ENCODE results near the gene PRELID2.
"Not testable (repeated sequence)": the region's sequence is repeated elsewhere in the genome, so short reads cannot be mapped to it uniquely, and the experiment has no call there.

Gene PRELID2

DNA sequence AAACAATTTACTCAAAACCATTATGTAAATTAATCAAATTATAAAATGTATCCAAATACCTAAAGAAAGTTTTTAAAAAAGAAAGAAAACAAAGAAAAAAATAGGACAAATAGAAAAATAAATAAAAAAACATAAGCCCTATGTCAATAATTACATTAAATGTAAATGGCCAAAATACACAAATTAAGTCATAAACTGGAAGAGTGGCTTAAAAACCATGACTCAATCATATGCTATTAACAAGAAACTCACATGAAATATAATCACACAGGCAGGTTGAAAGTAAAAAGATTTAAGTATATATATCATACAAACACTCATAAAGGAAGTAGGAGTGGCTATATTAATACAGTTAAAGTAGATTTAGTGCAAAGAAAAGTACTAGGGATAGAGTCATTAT lies 95.3 kb downstream of the PRELID2 start:
- Histone ChIP-seq H2AFZ (ENCODE audit: low read length) (no peak overlapping the region), H3F3A (ENCODE audit: low read depth) (no peaks in the 10 kb centered on the region), H3K9me3 (ENCODE audit: insufficient read depth, low read depth, low read length) (no peaks in the 10 kb centered on the region), H3K4me1 (ENCODE audit: insufficient read depth, low read length, poor library complexity, severe bottlenecking) (no peaks in the 10 kb centered on the region), H3K79me2 (ENCODE audit: insufficient read depth, low read length) (no peaks in the 10 kb centered on the region), H3K4me2 (ENCODE audit: low read depth, low read length, poor library complexity, severe bottlenecking) (no peak overlapping the region), H3K27me3 (ENCODE audit: insufficient read depth, low read length, poor library complexity, severe bottlenecking) (no peaks in the 10 kb centered on the region), H3K9ac (ENCODE audit: low read depth, low read length, poor library complexity, severe bottlenecking) (no peak overlapping the region), H3K4me3 (ENCODE audit: low read length, poor library complexity, severe bottlenecking) (no peak overlapping the region), H3K9me2 (replicated peaks; ENCODE audit: low read depth, low read length) (no peaks in the 10 kb centered on the region), H4K20me1 (ENCODE audit: insufficient read depth, low read length, poor library complexity, severe bottlenecking) (peaks cover 2% of the 10 kb centered on the region), H3K36me3 (ENCODE audit: insufficient read depth, low read length) (peaks cover 5% of the 10 kb centered on the region; the same call in 1 of the 2 replicates)
- no peak for TF ChIP-seq EZH2phosphoT487 (IDR thresholded peaks at IDR 0.05; ENCODE audit: borderline replicate concordance)
- TF ChIP-seq, protein P1, sequence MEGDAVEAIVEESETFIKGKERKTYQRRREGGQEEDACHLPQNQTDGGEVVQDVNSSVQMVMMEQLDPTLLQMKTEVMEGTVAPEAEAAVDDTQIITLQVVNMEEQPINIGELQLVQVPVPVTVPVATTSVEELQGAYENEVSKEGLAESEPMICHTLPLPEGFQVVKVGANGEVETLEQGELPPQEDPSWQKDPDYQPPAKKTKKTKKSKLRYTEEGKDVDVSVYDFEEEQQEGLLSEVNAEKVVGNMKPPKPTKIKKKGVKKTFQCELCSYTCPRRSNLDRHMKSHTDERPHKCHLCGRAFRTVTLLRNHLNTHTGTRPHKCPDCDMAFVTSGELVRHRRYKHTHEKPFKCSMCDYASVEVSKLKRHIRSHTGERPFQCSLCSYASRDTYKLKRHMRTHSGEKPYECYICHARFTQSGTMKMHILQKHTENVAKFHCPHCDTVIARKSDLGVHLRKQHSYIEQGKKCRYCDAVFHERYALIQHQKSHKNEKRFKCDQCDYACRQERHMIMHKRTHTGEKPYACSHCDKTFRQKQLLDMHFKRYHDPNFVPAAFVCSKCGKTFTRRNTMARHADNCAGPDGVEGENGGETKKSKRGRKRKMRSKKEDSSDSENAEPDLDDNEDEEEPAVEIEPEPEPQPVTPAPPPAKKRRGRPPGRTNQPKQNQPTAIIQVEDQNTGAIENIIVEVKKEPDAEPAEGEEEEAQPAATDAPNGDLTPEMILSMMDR (conservative IDR thresholded peaks at IDR 0.05; ENCODE audit: low read length): no peak

DNA sequence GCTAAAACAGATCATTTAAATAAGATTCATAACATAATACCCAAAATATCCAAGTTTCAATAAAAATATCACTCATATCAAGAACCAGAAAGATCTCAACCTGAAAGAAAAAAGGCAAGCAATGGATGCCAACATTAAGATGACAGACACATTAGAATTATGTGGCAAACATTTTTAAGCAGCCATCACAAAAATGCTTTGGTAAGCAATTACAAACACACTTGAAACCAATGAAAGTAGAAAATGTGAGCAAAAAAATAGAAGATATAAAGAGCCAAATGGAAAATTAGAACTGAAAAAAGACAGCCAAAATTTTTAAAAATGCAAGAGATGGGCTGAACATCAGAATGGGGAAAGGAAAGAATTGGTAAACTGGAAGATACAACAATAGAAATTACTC lies 96.9 kb downstream of the PRELID2 start:
- H3K27me3 ChIP-seq (ENCODE audit: insufficient read depth, low read length, poor library complexity, severe bottlenecking): no peaks in the 10 kb centered on the region
- TF ChIP-seq EZH2phosphoT487 (IDR thresholded peaks at IDR 0.05; ENCODE audit: borderline replicate concordance): no peak
- H3K36me3 ChIP-seq (ENCODE audit: insufficient read depth, low read length): peaks cover 18% of the 10 kb centered on the region; the same call in 1 of the 2 replicates
- no peak overlapping the region for H3K9ac ChIP-seq (ENCODE audit: low read depth, low read length, poor library complexity, severe bottlenecking)
- no peaks in the 10 kb centered on the region for H3K9me3 ChIP-seq (ENCODE audit: insufficient read depth, low read depth, low read length)
- no peak overlapping the region for H3K4me3 ChIP-seq (ENCODE audit: low read length, poor library complexity, severe bottlenecking)
- no peaks in the 10 kb centered on the region for H3K9me2 ChIP-seq (replicated peaks; ENCODE audit: low read depth, low read length)
- no peaks in the 10 kb centered on the region for H3K79me2 ChIP-seq (ENCODE audit: insufficient read depth, low read length)
- H2AFZ ChIP-seq (ENCODE audit: low read length): no peak overlapping the region
- no peaks in the 10 kb centered on the region for H3K4me1 ChIP-seq (ENCODE audit: insufficient read depth, low read length, poor library complexity, severe bottlenecking)
- no peaks in the 10 kb centered on the region for H3F3A ChIP-seq (ENCODE audit: low read depth)
- peaks cover 2% of the 10 kb centered on the region for H4K20me1 ChIP-seq (ENCODE audit: insufficient read depth, low read length, poor library complexity, severe bottlenecking)
- H3K4me2 ChIP-seq (ENCODE audit: low read depth, low read length, poor library complexity, severe bottlenecking): no peak overlapping the region

DNA sequence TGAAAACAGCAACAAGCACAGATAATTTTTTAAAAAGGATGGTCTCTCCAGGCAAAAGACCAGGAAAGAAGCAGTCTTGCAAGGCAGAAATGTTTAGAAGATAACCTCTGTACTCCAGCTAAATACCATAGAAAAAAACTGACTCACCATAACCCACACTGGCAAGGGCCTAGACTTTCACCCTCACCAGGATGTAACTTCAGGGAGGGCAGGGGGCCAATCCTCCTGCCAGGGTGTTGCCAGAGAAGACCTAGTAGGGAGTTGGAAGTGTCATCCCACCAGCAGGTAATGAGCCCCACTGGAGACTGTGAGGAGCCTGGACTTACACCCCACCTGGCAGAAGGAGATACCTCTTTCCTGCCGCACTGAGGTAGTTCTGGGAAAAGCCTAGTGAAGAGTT lies 97.6 kb downstream of the PRELID2 start:
- no peak overlapping the region for H3K9ac ChIP-seq (ENCODE audit: low read depth, low read length, poor library complexity, severe bottlenecking)
- H3K79me2 ChIP-seq (ENCODE audit: insufficient read depth, low read length): no peaks in the 10 kb centered on the region
- H3K4me1 ChIP-seq (ENCODE audit: insufficient read depth, low read length, poor library complexity, severe bottlenecking): no peaks in the 10 kb centered on the region
- no peak overlapping the region for H3K4me2 ChIP-seq (ENCODE audit: low read depth, low read length, poor library complexity, severe bottlenecking)
- no peak overlapping the region for H3K4me3 ChIP-seq (ENCODE audit: low read length, poor library complexity, severe bottlenecking)
- peaks cover 19% of the 10 kb centered on the region; the same call in 1 of the 2 replicates for H3K36me3 ChIP-seq (ENCODE audit: insufficient read depth, low read length)
- H3K9me3 ChIP-seq (ENCODE audit: insufficient read depth, low read depth, low read length): no peaks in the 10 kb centered on the region
- H4K20me1 ChIP-seq (ENCODE audit: insufficient read depth, low read length, poor library complexity, severe bottlenecking): peaks cover 2% of the 10 kb centered on the region
- H2AFZ ChIP-seq (ENCODE audit: low read length): no peak overlapping the region
- TF ChIP-seq EZH2phosphoT487 (IDR thresholded peaks at IDR 0.05; ENCODE audit: borderline replicate concordance): no peak
- H3K9me2 ChIP-seq (replicated peaks; ENCODE audit: low read depth, low read length): no peaks in the 10 kb centered on the region
- H3F3A ChIP-seq (ENCODE audit: low read depth): no peaks in the 10 kb centered on the region
- no peaks in the 10 kb centered on the region for H3K27me3 ChIP-seq (ENCODE audit: insufficient read depth, low read length, poor library complexity, severe bottlenecking)

DNA sequence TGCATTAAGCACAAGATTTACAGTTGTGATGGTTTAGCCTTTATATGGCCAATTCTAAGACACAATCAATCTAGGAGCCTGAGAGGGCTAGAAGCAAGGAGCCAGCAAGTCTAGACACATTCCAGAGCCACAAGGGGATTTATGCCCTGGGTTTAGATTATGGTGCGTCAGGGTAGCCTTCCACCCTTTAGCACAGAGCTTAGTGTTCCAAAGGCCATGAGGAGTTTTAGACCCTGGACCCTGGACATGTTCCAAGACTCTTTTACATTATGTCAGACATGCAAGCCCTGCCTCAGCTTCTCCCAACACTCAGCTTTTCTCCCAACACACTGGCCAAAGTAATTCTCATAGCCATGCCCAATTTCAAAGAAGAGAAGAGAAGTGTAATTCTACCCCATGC lies 105.2 kb downstream of the PRELID2 start:
- H4K20me1 ChIP-seq (ENCODE audit: insufficient read depth, low read length, poor library complexity, severe bottlenecking): not testable (repeated sequence)

More for the DNA sequence above, 105.2 kb downstream of the PRELID2 start:
- H3K79me2 ChIP-seq (ENCODE audit: insufficient read depth, low read length); H3K27me3 ChIP-seq (ENCODE audit: insufficient read depth, low read length, poor library complexity, severe bottlenecking); H3K4me1 ChIP-seq (ENCODE audit: insufficient read depth, low read length, poor library complexity, severe bottlenecking); H2AFZ ChIP-seq (ENCODE audit: low read length); H3K9me2 ChIP-seq (replicated peaks; ENCODE audit: low read depth, low read length); H3K9ac ChIP-seq (ENCODE audit: low read depth, low read length, poor library complexity, severe bottlenecking); H3F3A ChIP-seq (ENCODE audit: low read depth); H3K4me2 ChIP-seq (ENCODE audit: low read depth, low read length, poor library complexity, severe bottlenecking); H3K4me3 ChIP-seq (ENCODE audit: low read length, poor library complexity, severe bottlenecking): not testable (repeated sequence)
- Histone ChIP-seq H3K36me3 (ENCODE audit: insufficient read depth, low read length) (peaks cover 43% of the 10 kb centered on the region; the same call in 1 of the 2 replicates), H3K9me3 (ENCODE audit: insufficient read depth, low read depth, low read length) (peaks cover 15% of the 10 kb centered on the region; the same call in 1 of the 2 replicates)
